Ishikawa (cell line): ENCODE data around the gene EME1.

Experiments used
- CREB1 ChIP-seq: IDR thresholded peaks from 2 replicates; pipeline ENCODE4 v1.6.1; 2012; ENCODE audit warnings: low read depth
- EGR1 ChIP-seq: IDR thresholded peaks from 2 replicates; pipeline ENCODE4 v1.6.1; 2012
- EP300 ChIP-seq: IDR thresholded peaks from 2 replicates; pipeline ENCODE4 v1.6.1; 2012; ENCODE audit warnings: borderline replicate concordance
- FOXM1 ChIP-seq: IDR thresholded peaks from 2 replicates; pipeline ENCODE4 v1.6.1; 2012; ENCODE audit warnings: low read depth, borderline replicate concordance
- MAX ChIP-seq: IDR thresholded peaks from 2 replicates; pipeline ENCODE4 v1.6.1; 2012
- NFIC ChIP-seq: IDR thresholded peaks from 2 replicates; pipeline ENCODE4 v1.6.1; 2012
- REST ChIP-seq: IDR thresholded peaks from 2 replicates; pipeline ENCODE4 v1.6.1; 2012; ENCODE audit warnings: low read depth, mild to moderate bottlenecking
- TAF1 ChIP-seq: IDR thresholded peaks from 2 replicates; pipeline ENCODE4 v1.6.1; 2012; ENCODE audit warnings: low read depth, mild to moderate bottlenecking
- TEAD4 ChIP-seq: IDR thresholded peaks from 2 replicates; pipeline ENCODE4 v1.6.1; 2012
- ZBTB7A ChIP-seq: IDR thresholded peaks from 2 replicates; pipeline ENCODE4 v1.6.1; 2012; ENCODE audit warnings: low read depth

- TF ChIP-seq EP300 (no peak), FOXM1 (no peak), NFIC (no peak), TEAD4 (no peak), EGR1 (no peak), CREB1 (no peak), MAX (no peak), ZBTB7A (no peak), REST (no peak), TAF1 (no peak)
Observed at GRCh38 chr17:50354776-50355175, 18.3 kb upstream of the EME1 start.
